Measurements from ENCODE around the gene LGALS3BP.
A peak's percentile ranks its signal among the peaks of the same experiment; 100 is the strongest.
"Not testable (repeated sequence)": the region's sequence is repeated elsewhere in the genome, so short reads cannot be mapped to it uniquely, and the experiment has no call there.

LGALS3BP gene, protein sequence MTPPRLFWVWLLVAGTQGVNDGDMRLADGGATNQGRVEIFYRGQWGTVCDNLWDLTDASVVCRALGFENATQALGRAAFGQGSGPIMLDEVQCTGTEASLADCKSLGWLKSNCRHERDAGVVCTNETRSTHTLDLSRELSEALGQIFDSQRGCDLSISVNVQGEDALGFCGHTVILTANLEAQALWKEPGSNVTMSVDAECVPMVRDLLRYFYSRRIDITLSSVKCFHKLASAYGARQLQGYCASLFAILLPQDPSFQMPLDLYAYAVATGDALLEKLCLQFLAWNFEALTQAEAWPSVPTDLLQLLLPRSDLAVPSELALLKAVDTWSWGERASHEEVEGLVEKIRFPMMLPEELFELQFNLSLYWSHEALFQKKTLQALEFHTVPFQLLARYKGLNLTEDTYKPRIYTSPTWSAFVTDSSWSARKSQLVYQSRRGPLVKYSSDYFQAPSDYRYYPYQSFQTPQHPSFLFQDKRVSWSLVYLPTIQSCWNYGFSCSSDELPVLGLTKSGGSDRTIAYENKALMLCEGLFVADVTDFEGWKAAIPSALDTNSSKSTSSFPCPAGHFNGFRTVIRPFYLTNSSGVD

DNA sequence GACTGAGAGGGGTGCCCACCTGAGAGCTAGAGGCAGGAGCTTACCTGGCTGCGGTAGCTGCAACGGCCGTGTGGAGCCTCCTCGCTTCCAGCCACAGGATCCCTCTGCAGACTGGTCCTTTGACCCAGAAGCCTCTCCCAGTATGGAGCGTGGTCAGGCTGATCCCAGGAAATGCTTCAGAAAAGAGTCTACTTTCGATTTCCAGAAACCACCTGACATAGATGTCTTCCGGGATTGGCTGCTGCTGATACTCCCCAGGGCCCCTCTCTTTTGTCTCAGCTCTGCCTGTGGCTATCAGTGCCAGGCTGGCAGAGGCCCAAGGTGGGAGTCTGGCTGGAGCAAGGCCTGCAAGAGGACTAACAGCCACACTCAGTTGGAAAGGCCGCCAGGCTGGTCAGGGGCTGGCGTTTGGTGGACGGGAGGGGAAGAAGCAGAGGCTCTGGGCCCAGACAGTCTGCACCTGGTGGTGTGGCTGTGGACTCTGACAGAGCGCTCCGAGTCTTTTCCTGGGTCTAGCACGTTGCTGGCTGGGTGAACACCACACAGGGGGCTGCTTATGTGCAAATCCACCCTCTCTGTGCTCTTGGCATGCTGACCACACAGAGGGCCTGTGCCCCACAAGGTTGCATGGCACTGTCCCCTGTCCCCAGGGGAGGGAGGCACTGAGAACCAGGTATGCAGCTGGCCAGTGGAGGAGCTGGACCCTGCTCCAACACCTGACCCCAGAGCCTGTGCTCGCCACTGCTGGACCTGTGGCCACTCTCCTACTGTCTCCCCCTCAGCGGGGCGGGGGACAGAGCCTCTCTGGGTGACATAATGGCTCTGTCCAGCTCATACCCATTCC is at the start of gene LGALS3BP:
TSS of gene LGALS3BP (minus strand) at position 144 of the 844 bp plus-strand sequence. CDS start 2,732 bp downstream, outside the sequence.
- DNase-seq, result peak; percentile 96

DNA sequence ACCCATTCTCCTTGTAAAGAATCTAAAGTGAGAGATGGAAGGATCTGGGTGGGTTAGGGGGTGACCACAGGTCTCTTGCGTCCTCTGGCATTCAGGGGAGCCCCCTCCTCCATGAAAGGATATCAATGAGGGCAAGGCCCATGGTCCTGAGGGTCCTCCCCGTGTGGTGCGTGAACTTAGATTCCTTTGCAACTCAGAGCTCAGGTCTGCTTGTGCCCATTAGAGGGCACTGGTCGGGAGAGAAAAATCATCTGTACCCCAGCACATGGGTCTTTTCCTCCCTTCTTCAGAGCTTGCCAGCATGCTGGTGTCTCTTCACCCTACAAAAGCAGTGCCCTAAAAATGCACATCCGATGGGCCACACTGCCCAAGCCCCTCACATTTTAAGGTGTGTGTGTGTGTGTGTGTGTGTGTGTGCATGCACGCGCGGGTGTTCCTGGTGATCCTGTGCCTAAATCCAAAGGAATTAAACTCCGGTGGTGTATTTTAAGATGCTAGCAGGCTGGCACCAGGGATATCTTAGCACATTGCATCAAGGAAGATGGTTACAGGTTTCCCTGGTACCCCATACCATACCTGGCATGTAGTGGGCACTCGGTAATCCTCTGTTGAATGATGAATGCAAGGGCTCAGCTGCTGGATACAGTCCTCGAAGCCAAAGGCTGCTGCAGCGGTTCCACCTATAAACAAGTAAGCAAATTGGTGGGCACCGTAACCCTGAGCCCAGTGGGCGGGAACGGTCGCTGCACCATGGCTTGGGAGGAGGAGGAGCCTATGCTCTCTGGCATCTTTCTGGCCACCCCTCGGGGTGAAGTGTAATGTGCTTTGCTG is 49.0 kb upstream of the LGALS3BP start:
- DNase-seq, result no peak

DNA sequence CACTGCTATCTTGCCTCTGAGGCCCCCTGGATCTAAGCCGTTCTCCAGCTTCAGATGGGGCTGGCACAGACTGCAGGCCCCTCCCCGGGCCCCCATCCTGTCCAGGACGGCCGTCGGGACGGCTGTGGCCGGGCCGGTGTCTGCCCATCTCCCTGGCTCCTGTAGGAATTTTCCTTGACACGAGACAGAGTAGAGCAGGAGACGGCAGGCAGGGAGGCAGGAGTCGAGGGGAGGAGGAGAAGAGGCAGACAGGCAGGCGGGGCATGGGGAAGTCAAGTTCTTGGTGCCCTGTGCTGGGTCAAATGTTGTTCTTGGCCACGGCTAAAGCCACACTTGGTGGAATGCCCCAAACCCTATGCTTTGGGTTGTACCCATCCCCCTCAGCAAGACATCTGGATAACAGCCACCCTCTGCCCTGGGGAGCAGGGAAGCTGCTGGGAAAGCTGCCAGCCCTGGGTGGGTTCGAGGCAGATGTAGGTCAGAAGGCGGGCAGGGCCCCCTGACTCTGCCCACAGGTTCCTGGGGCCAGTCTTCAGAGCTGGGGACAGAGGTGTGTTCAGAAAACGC is 48.3 kb upstream of the LGALS3BP start:
- DNase-seq, result no peak

DNA sequence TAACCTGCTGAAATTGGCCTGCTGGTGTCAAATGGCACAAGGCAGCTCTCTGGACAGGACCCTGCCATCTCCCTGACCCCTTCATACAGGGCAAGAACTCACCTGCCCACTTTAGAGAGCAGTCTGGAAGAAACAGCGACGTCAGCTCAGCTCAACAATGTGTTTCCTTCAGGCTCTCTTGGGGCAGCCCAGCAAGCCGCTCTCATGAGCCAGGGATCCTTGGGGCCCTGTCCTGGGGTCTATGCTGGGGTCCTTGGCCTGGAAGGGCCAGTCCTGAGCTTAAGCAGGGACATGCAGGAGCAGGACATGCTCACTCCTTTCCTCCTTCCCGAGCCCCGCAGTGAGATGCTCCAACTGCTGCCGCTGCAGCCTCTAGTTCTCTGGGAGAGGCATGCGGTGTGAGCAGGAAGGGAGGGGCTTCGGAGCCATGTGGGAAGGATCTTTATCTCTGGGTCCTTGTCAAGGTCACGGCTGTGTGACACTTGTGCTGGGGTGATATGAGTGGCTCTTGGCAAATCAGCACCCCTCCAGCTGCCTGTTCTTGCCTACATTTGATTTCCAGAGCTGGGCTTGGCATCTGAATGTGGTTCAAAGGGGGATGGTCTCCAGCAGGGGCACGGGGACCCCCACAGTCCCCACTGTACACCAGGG is 47.7 kb upstream of the LGALS3BP start:
- DNase-seq, result no peak

DNA sequence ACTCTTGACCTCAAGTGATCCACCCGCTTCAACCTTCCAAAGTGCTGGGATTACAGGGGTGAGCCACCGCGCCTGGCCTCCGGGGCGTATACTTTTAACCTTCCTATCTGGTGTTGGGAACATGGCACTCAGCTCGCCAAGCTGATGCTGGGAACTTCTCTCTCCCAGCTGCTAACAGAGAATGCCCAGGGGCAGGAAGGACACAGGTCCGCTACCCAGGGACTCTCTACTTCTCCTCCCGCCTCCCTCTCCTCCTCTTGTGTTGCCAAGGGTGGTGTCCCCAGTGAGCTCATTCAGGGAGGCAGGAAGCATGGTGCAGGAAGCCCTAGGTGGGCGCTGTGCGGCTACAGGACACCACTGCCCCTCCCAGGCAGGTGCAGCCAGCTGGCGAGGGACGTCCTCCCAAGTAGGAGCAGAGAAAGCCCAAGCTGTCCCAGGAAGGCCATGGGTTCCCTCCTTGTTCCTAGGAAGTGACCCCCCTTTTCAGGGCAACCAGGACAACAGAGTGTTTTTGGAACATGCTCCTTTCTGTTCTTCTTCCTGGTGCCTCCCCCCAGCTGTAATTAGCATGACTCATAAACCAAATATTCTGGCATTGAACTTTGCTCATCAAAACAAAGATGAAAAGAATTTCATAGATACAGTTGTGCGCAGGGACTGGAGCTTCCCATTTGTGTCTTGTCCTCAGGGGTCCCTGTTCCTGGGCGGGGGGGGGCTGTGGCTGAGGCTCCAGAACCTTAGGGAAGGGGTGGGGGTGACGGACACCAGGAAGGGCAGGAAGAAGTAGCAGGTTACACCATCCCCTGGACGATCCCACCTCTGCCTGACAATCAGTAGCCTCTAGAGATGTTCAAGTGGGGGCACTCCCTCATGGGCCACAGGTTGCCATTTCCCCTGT is 46.9 kb upstream of the LGALS3BP start:
- DNase-seq, result peak; percentile 70

DNA sequence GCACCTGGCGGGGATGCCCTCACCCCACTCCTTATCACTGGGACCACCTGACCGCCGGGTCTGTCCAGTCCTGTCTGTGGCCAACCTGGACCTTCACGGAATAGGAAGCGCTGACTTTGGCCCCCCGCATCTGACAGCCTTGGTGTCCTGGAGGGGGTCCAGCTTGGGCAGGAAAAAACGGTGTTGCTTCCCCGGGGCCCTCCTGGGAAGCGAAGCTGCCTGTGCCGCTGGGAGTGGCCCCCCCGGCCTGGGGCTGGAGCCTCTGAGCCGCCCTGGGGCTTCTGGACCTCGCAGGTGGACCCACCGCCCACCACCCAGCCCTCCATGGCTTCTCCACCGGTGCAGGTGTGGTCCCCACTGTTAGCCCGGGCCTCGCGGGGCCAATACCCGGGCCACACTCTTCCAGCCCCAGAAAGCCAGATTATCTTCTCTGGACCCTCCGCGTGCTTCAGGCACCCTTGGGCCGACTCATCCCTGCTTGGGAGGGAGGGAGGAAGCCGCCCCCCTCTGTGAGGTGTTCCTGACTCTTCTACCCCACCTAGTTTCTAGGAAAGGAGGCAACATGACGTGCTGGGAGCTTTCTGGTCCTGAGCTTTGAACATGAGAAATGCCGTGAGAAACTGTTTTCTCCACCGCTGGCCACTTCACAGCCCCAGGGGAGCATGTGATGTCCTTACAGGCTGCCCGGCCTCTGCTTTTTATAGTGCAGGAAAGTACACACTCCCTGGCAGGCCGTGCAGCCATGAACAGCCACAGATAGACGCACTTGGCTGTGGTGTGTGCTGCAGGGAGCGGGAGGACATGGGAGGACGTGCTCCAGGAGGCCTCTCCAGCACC is 45.4 kb upstream of the LGALS3BP start:
- no peak for DNase-seq

DNA sequence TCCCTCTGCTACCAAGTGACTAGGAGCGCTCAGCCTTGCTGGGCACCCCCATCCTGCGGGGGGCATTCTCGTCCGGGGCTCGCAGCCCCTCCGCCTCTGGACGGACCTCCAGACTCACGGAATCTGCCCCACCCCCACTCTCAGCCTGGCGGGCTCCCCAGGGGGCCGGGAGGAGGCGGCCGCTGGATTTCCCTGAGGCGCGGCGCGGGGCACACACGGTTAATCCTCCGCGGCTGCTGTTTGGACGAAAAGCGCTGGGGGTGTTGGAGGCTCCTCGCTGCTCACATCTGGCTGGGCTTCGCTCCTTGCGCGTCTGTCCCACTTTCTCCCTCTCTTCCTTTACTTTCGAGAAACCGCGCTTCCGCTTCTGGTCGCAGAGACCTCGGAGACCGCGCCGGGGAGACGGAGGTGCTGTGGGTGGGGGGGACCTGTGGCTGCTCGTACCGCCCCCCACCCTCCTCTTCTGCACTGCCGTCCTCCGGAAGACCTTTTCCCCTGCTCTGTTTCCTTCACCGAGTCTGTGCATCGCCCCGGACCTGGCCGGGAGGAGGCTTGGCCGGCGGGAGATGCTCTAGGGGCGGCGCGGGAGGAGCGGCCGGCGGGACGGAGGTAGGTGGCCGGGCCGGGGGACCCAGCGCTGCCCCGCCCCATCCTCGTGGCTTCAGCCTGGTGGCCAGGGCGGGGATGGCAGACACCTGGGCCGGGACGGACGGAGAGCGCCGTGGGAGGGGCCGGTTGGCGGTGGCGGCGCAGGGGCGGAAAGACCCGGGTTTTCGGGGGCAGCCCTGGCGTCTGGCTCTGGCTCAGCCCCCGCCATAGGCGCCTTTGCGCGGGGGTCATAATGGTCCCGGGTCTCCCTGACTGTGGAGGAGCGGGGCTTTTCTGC is 44.4 kb upstream of the LGALS3BP start, which contains the start of gene C1QTNF1:
TSS of gene C1QTNF1 (plus strand) at position 284 of the 886 bp plus-strand sequence. CDS start 19,800 bp downstream, outside the sequence.
- DNase-seq, result peak; percentile 21

DNA sequence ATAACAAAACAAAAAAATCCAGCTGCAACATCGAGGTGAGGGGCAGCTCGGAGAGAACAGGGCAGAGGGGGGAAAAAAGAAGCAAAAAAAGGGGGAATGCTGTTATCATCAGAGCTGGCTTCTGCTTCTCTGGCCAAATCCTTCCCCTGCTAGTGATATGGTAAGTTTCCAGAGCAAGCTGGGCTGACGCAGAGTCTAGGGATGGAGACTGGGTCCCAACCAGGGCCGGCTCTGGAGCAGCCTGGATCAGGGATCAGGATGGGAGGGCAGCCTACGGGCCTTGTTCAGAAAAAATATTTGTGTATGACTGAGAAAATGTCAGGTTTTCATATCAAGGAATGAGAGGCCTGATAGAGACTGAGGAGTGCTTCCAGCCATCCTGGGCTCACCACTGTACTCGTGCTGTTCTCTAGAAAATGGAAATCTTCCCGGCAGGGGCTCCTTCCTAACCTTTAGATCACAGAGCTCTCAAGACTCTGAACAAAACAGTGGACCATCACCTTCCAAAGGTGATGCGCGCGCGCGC is 43.5 kb upstream of the LGALS3BP start:
- no peak for DNase-seq

DNA sequence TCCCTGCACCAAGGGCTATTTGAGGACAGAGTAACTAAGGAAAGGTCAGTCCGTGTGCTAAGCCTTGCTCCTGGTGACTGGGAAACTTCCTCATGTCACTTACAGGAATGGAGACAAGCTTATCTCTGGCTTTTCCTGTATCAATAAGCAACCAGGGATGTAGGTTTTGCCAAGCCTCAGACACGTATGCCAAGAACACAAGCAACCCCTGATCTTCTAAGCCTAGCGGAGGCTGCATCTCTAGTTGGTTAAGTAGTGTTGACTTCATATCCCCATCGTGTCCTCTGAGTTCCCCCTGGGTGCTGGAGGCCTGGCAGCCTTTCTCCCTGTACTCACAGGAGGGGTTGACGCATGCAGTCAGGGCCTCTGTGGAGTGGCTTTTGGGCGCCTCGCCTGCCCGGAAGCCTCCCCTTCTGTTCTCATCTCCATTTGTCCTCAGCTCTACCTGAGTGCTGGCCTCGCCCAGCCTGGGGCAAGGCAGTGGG is 42.8 kb upstream of the LGALS3BP start:
- no peak for DNase-seq

DNA sequence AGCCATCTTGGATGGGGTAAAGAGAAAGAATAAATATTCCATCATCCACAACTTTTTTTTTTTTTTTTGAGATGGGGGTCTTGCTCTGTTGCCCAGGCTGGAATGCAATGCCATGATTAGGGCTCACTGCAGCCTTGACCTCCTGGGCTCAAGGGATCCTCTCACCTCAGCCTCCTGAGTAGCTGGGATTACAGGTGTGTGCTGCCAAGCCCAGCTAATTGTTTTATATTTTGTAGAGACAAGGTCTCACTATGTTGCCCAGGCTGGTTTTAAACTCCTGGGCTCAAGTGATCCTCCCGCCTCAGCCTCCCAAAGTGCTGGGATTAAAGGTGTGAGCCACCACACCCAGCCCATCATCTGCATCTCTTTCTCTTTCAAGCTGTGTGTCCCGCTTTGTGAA is 42.2 kb upstream of the LGALS3BP start:
- not testable (repeated sequence) for DNase-seq

DNA sequence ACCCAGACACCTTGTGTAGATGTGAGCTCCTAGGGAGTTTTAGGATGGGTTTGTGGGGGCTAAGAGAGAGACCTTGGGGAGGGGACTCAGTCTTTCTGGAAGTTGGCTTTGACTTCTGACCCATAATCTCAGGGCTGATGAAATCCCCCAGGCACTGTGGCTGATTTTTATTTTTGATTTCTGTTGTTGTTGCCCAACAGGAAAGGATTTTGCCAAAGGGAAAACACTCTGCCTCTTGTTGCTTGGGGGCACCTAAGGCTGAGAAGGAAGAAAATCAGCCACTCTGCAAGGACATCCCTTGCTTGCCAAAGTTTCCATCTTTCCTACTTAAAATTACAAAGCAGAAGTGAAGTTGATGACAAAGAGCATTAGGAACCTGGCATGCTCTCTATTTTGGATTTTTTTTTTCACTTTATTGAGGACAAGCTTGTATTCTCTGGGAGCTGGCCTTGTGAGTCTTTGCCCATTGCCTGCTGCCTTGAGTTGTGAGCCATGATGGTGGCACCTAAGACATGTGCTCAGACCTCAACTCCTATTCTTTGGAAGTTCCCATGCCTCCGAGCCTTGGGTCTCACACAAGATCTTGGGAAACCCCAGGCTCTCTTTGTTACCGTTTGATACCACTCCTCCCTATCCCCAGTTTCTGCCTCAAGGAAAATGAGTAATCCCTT is 41.0 kb upstream of the LGALS3BP start:
- DNase-seq, result no peak

DNA sequence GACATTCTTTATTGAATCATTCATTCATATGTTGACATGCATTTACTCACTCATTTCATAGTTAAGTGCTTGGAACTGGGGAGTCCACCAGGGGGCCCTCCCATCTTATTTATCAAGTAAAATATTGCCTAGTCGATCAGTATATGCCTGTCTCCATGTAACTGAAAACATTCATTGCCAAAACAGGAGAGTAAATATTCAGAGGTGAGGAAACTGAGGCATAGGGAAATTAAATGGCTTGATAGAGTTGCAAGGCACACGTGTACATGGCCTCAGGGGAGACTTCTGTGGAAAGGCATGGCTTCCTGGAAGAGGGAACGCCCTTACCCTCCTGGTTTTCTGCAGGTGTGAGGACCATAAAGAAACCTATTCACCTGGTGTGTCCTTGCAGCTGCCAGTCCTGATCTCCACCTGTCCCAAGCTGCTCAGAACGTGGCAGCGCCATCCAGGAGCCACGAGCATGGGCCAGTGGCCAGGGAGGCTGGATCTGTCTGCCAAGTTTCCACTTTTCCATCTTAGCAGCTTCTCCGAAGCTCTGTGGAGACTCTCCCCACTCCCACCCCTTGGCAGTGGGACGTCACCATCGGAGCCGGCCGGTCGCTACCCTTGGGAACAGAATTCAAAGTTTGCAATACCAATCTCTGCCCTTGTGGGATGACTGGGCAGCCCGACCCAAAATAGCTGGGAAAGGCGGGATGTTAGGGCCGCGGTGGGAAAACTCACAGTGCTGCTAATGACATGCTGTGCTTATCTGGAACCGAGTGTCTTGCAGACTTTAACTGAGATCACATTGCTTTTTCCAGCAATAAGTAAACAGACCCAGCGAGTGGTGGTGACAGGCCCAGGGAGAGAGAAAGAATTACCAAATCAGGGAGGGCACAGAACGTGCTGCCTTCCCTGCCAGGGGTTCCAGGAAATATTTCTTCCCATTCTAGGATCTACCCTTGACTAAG is 40.2 kb upstream of the LGALS3BP start:
- peak; percentile 68 for DNase-seq

DNA sequence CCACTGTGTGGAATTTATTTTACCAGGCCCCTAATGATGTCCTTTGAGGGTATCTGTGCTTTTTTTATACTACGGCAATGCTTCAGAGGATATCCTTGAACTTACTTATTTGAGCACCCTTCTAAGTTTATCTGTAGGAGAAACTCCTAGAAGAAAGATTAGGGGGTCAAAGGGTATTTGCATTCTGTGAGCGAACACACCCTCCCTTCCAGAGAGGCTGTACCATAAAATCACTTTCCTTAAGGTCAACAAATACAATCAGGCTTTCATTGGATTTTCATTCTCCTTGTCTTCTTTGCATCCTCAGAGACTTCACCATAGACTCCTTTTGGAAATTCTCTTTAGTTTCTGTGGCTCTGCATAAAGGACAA is 39.5 kb upstream of the LGALS3BP start:
- DNase-seq, result no peak

DNA sequence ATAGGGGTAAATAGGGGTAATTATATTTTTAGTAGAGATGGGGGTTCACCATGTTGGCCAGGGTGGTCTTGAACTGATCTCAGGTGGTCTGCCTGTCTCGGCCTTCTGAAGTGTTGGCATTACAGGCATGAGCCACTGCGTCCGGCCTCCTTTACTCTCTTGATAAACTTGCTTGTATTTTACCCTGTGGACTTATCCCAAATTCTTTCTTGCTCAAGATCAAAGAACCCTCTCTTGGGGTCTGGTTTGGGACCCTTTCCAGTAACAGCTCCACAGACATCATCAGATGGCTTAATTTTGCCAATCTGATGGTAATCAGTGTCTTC is 38.6 kb upstream of the LGALS3BP start:
- no peak for DNase-seq

DNA sequence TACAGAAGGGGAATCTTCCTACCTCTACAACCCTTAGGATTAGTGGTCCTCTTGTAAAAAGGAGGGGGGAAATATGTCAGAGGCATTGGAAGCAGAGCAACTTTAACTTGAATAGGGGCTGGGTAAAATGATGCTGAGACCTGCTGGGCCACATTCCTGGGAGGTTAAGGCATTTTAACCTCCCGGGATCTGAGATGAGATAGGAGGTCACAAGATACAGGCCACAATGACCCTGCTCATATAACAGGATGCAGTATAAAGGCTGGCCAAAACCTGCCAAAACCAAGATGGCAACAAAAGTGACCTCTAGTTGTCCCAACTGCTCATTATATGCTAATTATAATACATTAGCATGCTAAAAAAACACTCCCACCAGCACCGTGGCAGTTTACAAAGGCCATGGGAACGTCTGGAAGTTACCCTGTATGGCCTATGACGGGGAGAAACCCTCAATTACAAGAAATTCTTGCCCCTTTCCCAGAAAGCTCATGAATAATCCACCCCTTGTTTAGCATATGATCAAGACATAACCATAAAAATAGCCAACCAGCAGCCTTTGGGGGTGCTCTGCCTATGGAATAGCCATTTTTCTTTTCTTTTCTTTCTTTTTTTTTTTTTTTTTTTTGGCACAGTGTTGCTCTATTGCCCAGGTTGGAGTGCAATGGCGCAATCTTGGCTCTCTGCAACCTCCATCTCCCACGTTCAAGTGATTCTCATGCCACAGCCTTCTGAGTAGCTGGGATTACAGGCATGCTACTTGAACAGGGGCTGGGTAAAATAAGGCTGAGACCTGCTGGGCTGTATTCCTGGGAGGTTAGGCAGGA is 38.0 kb upstream of the LGALS3BP start:
- no peak for DNase-seq

All from COR-L47 (cell line).